OCI-LY3 (cell line): ENCODE results near the gene POU5F2.

Experiments
- H2AFZ ChIP-seq: fragments of 200-600, 300-600 bp; shearing (Covaris generic); 2 replicates; pipeline ENCODE4 v1.6.0; 2014; ENCODE audit warnings: antibody characterized with exemption, low read depth, low read length
- H3K27ac ChIP-seq: fragments of 200-600, 300-600 bp; sonication (generic); 2 replicates; pipeline ENCODE4 v1.5.1; 2014; ENCODE audit warnings: mild to moderate bottlenecking, low read length, moderate library complexity, mixed read lengths
- H3K27me3 ChIP-seq: fragments of 200-600, 300-600 bp; sonication (generic); 2 replicates; pipeline ENCODE4 v1.6.1; 2014; ENCODE audit warnings: low read depth, low read length, mixed read lengths
- H3K36me3 ChIP-seq: fragments of 200-600, 300-600 bp; sonication (generic); replicated peaks from 2 replicates; pipeline ENCODE3; 2014; ENCODE audit warnings: low read depth, low read length, mixed read lengths
- H3K4me1 ChIP-seq: fragments of 300-600, 200-600 bp; sonication (generic); 2 replicates; pipeline ENCODE4 v1.6.1; 2014; ENCODE audit warnings: low read length, mixed read lengths
- H3K4me2 ChIP-seq: fragments of 200-600, 300-600 bp; sonication (generic); 2 replicates; pipeline ENCODE4 v1.6.1; 2014; ENCODE audit warnings: low read length, mixed read lengths
- H3K4me3 ChIP-seq: fragments of 300-600, 200-600 bp; sonication (generic); 2 replicates; pipeline ENCODE4 v1.5.1; 2014; ENCODE audit warnings: antibody characterized with exemption, mild to moderate bottlenecking, low read length, moderate library complexity
- H3K79me2 ChIP-seq: fragments of 300-600, 200-600 bp; shearing (Covaris generic); 2 replicates; pipeline ENCODE4 v1.6.1; 2014; ENCODE audit warnings: mild to moderate bottlenecking, low read length, mixed read lengths
- H3K9ac ChIP-seq: fragments of 300-600, 200-600 bp; shearing (Covaris generic); 2 replicates; pipeline ENCODE4 v1.6.0; 2014; ENCODE audit warnings: mild to moderate bottlenecking, low read length, moderate library complexity
- H3K9me3 ChIP-seq: fragments of 200-600, 300-600 bp; shearing (Covaris generic); 2 replicates; pipeline ENCODE4 v1.6.1; 2014; ENCODE audit warnings: low read length, mixed read lengths; ENCODE audit not compliant: insufficient read depth
- H4K20me1 ChIP-seq: fragments of 200-600, 300-600 bp; sonication (generic); 2 replicates; pipeline ENCODE4 v1.6.1; 2016; ENCODE audit warnings: low read length, mixed read lengths; ENCODE audit not compliant: insufficient read depth
- CTCF ChIP-seq: fragments of 200-600, 300-600 bp; sonication (generic); IDR thresholded peaks from 2 replicates; pipeline ENCODE4 v1.5.1; 2014; ENCODE audit warnings: antibody characterized with exemption, low read length, low read depth
- EZH2phosphoT487 ChIP-seq: fragments of 200-600 bp; shearing (Covaris generic); IDR thresholded peaks from 2 replicates; pipeline ENCODE4 v1.6.1; 2018; ENCODE audit warnings: antibody characterized with exemption, mixed run types, low read depth

The POU5F2 gene

DNA sequence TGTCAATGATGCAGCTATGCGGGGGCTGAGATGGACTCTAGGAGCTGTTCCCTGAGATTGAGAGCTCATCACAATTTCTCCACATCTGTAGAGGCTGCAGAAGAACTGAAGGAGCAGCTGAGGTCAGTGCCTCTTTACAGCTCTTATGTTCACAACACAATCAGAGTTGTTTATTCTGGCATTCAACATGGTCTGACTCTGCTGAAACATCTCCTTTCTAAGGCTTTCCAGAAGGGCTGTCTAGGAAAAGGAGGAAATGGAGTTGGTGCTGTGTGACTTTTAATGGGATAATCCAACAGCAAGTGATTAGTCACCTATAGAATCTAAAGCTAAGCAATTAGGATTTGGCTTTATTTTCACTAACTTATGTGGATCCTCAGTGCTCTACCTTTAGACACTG is 6.0 kb downstream of the POU5F2 start:
- H3K36me3 ChIP-seq = peaks cover 2% of the 10 kb centered on the region
- H2AFZ ChIP-seq = no peak overlapping the region
- no peaks in the 10 kb centered on the region for H3K79me2 ChIP-seq
- no peaks in the 10 kb centered on the region for H4K20me1 ChIP-seq
- no peaks in the 10 kb centered on the region for H3K27me3 ChIP-seq
- H3K4me3 ChIP-seq = no peak overlapping the region
- H3K27ac ChIP-seq = no peak overlapping the region
- H3K9me3 ChIP-seq = no peaks in the 10 kb centered on the region
- H3K4me1 ChIP-seq = peaks cover 11% of the 10 kb centered on the region
- no peak overlapping the region for H3K4me2 ChIP-seq
- no peak for TF ChIP-seq CTCF
- TF ChIP-seq EZH2phosphoT487 = no peak
- H3K9ac ChIP-seq = no peak overlapping the region

GRCh38 chr5:93731987-93732386 is 9.4 kb downstream of the POU5F2 start:
- H2AFZ ChIP-seq = no peak overlapping the region
- H4K20me1 ChIP-seq = no peaks in the 10 kb centered on the region
- no peak overlapping the region for H3K4me3 ChIP-seq
- H3K27me3 ChIP-seq = no peaks in the 10 kb centered on the region
- H3K4me2 ChIP-seq = no peak overlapping the region
- no peaks in the 10 kb centered on the region for H3K36me3 ChIP-seq
- no peak overlapping the region for H3K27ac ChIP-seq
- no peak overlapping the region for H3K9ac ChIP-seq
- no peaks in the 10 kb centered on the region for H3K79me2 ChIP-seq
- TF ChIP-seq CTCF = no peak
- no peak for TF ChIP-seq EZH2phosphoT487
- no peaks in the 10 kb centered on the region for H3K4me1 ChIP-seq
- H3K9me3 ChIP-seq = no peaks in the 10 kb centered on the region

GRCh38 chr5:93726595-93726994 is 14.8 kb downstream of the POU5F2 start:
- no peaks in the 10 kb centered on the region for H3K9me3 ChIP-seq
- H3K27ac ChIP-seq = no peak overlapping the region
- TF ChIP-seq CTCF (no peak), EZH2phosphoT487 (no peak)

GRCh38 chr5:93724791-93725190 is 16.6 kb downstream of the POU5F2 start:
- Histone ChIP-seq H3K9ac (no peak overlapping the region), H3K79me2 (no peaks in the 10 kb centered on the region), H4K20me1 (no peaks in the 10 kb centered on the region), H3K27me3 (no peaks in the 10 kb centered on the region), H3K27ac (no peak overlapping the region), H3K9me3 (no peaks in the 10 kb centered on the region), H2AFZ (no peak overlapping the region), H3K4me2 (no peak overlapping the region), H3K4me3 (no peak overlapping the region), H3K4me1 (no peaks in the 10 kb centered on the region), H3K36me3 (no peaks in the 10 kb centered on the region)
- TF ChIP-seq CTCF (no peak), EZH2phosphoT487 (no peak)

More at GRCh38 chr5:93726595-93726994, 14.8 kb downstream of the POU5F2 start:
- H3K79me2 ChIP-seq = no peaks in the 10 kb centered on the region
- H3K27me3 ChIP-seq = no peaks in the 10 kb centered on the region
- no peaks in the 10 kb centered on the region for H3K4me1 ChIP-seq
- H4K20me1 ChIP-seq = no peaks in the 10 kb centered on the region
- no peak overlapping the region for H3K4me3 ChIP-seq
- no peak overlapping the region for H2AFZ ChIP-seq
- H3K36me3 ChIP-seq = no peaks in the 10 kb centered on the region
- H3K4me2 ChIP-seq = no peak overlapping the region
- H3K9ac ChIP-seq = no peak overlapping the region
